BLaER1 (cell line): ENCODE measurements around the gene NR4A2.

Source experiments
- H3K27ac ChIP-seq: shearing (Covaris generic); formaldehyde crosslinking; 2 replicates; pipeline ENCODE4 v1.8.1; 2022
- H3K27me3 ChIP-seq: shearing (Covaris generic); formaldehyde crosslinking; 2 replicates; pipeline ENCODE4 v1.8.1; 2022
- H3K36me3 ChIP-seq: shearing (Covaris generic); formaldehyde crosslinking; 2 replicates; pipeline ENCODE4 v1.8.1; 2022
- H3K4me1 ChIP-seq: shearing (Covaris generic); formaldehyde crosslinking; 2 replicates; pipeline ENCODE4 v1.8.1; 2022
- H3K4me2 ChIP-seq: shearing (Covaris generic); formaldehyde crosslinking; 2 replicates; pipeline ENCODE4 v1.8.1; 2022
- H3K4me3 ChIP-seq: shearing (Covaris generic); formaldehyde crosslinking; 2 replicates; pipeline ENCODE4 v1.8.1; 2022
- H3K9ac ChIP-seq: shearing (Covaris generic); formaldehyde crosslinking; 2 replicates; pipeline ENCODE4 v1.8.1; 2022
- H3K9me3 ChIP-seq: shearing (Covaris generic); formaldehyde crosslinking; 2 replicates; pipeline ENCODE4 v1.8.1; 2022
- H4K20me1 ChIP-seq: shearing (Covaris generic); formaldehyde crosslinking; 2 replicates; pipeline ENCODE4 v1.8.1; 2022
- Cebpa-rat ChIP-seq: shearing (Covaris generic); IDR thresholded peaks from 2 replicates; pipeline ENCODE4 v1.8.1; 2022

Gene NR4A2

DNA sequence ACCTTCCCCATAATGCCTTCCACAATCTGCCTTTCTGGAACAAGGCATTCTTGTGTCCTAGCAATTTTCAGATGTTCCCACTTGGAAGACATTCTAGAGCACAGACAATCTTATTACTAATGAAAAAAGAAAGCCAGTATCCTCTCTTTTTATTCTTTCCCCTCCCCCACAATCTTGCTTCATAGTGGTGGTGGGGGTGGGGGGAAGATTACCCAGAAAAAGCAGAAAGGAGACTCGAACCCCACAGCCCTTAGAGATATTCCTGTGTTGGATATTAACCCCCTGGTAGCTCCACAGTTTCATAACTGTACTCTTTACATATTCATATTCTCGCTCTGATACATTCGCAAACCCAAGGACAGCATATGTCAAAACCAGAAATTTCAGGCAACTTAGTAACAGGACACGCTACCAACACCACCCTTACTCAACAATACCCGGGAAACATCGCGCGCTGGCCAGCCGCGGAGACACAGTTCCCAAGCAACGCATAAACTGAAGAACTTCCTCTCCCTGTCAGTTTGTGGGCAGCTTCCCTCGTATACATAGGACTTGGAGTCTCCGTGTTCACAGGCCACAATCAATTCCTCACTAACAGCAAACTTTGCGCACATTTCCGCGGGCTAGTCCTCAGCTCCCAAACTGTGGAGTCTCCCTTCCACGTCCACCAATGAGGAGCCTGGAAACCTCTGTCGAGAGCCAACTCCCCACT is 793 bp downstream of the NR4A2 start:
- 0 out of 2 replicates have a peak overlapping the region, but pooled peaks have one; percentile 72 for H3K9ac ChIP-seq
- peaks cover 23% of the 10 kb centered on the region; the same call in 1 of the 2 replicates for H4K20me1 ChIP-seq
- H3K4me3 ChIP-seq = peak overlapping the region; percentile 84
- H3K4me1 ChIP-seq = peaks cover 16% of the 10 kb centered on the region
- peak overlapping the region; percentile 100 for H3K4me2 ChIP-seq
- no peak for TF ChIP-seq Cebpa-rat
- H3K27me3 ChIP-seq = peaks cover 68% of the 10 kb centered on the region
- no peaks in the 10 kb centered on the region for H3K36me3 ChIP-seq
- H3K9me3 ChIP-seq = peaks cover 27% of the 10 kb centered on the region
- H3K27ac ChIP-seq = no peak overlapping the region

DNA sequence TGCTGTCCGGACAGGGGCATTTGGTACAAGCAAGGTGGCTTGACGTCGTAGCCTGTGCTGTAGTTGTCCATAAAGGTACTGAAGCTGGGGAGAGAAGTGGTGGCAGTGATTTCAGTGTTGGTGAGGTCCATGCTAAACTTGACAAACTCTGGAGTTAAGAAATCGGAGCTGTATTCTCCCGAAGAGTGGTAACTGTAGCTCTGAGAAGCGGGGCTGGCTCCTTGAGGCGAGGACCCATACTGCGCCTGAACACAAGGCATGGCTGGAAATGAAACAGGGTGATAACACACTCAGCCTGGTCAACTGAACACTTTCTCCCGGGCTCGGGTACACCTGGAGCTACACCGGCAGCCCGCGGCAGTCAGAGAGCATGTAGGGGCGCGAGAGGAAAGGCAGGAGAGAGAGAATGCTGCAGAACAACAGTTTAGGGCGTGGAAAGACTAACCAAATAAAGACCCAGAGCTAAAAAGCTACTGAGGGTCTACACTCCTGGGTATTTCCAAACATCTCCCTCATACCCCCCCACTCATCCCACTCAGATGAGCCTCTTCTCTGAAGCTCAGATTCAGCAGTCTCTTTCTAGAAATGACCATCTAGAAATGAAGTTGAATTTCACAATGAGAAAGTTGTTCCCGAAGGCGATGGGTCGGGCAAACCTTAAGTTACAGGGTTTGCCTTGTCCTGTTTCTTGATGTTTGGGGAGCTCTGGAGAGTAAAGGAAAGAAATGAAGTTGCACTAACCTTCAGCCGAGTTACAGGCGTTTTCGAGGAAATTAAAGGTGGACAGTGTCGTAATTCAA is 2.4 kb downstream of the NR4A2 start:
- no peak for TF ChIP-seq Cebpa-rat
- Histone ChIP-seq H3K4me3 (no peak overlapping the region), H3K4me2 (no peak overlapping the region), H3K4me1 (peaks cover 12% of the 10 kb centered on the region), H3K9ac (no peak overlapping the region), H3K36me3 (no peaks in the 10 kb centered on the region), H3K27ac (no peak overlapping the region), H3K27me3 (peaks cover 82% of the 10 kb centered on the region), H4K20me1 (peaks cover 23% of the 10 kb centered on the region; the same call in 1 of the 2 replicates), H3K9me3 (peaks cover 27% of the 10 kb centered on the region)

DNA sequence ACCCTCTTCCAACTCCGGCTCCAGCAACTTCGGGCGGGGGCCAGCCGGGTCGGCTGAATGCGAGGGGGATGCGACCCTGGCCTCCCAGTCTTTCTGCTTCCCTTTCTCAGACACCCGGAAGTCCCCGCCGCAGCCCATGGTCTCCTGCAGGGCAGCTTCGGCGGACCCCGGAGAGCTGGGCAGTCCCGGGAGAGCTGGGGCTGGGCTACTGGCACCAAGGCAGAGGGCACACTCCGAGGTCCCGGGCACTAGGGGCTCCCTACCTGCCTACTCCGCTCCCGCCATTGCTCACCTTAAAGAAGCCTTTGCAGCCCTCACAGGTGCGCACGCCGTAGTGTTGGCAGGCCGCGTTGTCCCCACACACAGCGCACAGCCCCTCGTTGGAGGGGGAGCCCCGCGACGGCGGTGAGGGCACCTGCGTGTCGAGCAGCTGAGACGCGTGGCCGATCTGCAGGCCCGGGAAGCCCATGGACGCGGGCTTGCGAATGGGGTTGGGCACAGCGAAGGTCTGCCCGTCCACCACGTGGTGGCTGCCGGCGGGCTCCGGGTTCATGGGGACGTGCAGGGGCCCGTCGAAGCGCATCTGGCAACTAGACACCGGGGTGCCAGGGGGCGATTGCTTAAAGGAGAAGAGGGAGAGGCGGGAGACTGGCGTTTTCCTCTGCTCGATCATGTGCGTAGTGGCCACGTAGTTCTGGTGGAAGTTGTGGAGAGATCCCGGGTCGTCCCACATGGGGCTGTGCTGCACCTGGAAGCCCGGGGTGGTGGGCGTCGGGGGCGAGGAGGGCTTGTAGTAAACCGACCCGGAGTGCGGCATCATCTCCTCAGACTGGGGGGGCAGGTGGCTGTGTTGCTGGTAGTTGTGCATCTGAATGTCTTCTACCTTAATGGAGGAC is 3.2 kb downstream of the NR4A2 start:
- no peak for TF ChIP-seq Cebpa-rat
- Histone ChIP-seq H3K4me1 (peaks cover 8% of the 10 kb centered on the region), H3K27ac (no peak overlapping the region), H4K20me1 (peaks cover 23% of the 10 kb centered on the region; the same call in 1 of the 2 replicates), H3K4me3 (no peak overlapping the region), H3K9ac (no peak overlapping the region), H3K27me3 (peaks cover 82% of the 10 kb centered on the region), H3K9me3 (peaks cover 27% of the 10 kb centered on the region), H3K4me2 (no peak overlapping the region), H3K36me3 (no peaks in the 10 kb centered on the region)

DNA sequence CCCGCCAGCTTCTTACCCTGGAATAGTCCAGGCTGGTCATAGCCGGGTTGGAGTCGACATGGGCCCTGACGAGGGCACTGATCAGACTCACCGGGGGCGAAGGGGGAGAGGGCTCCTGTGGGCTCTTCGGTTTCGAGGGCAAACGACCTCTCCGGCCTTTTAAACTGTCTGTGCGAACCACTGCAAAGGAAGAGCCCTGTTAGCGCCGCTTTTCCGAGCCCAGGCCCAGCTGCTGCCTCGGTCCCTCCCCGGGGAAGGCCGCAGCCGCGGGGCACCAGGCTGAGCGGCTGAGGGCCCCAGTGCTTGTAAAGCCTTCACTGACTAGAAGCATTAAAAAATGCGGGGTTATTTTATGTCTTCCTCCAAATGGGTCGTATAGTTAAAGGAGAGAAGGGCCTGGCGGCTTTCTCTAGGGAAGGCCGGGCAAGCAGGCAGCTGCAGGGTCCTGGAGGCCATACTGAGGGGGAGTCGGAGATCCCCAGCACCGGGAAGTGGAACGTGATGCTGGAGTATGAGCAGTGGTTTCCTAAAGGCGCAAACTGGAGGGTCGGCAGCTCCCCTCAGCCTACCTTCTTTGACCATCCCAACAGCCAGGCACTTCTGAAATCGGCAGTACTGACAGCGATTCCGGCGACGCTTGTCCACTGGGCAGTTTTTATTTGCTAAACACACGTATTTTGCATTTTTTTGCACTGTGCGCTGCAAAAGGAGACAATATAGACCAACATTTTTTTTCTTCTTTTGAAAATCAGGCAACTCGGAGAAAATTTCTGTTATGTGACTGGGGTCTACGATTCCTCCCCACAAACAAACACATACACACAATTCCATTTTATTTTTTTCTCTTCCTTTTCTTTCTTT is 4.5 kb downstream of the NR4A2 start:
- Histone ChIP-seq H3K4me1 (peaks cover 8% of the 10 kb centered on the region), H3K4me2 (no peak overlapping the region), H3K27ac (no peak overlapping the region), H3K4me3 (no peak overlapping the region), H3K9me3 (peaks cover 28% of the 10 kb centered on the region), H3K27me3 (peaks cover 78% of the 10 kb centered on the region), H3K9ac (no peak overlapping the region), H4K20me1 (peaks cover 23% of the 10 kb centered on the region; the same call in 1 of the 2 replicates), H3K36me3 (no peaks in the 10 kb centered on the region)
- no peak for TF ChIP-seq Cebpa-rat

DNA sequence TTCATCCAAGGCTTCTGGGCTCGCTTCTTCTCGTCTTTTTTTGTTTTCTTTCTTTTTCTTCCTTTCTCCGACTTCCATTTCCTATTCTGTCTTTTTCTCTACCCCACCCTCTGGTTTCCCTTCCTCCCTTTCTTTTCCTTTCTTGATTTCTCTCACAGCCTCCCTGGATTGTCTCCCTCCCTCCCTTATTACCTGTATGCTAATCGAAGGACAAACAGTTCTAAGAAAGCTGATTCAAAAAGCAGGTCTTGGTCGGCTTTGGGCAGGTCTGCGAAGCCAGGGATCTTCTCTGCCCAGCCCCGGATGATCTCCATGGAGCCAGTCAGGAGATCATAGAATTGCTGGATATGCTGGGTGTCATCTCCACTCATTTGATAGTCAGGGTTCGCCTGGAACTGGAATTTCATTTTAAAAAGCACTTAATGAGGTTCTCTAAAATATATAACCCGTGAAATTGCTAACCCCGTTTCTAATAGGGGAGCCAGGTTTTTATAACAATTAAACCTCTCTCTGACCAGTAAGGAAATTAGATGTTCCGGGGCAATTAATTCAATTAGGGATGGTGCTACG is 5.9 kb downstream of the NR4A2 start:
- H3K9ac ChIP-seq = no peak overlapping the region
- no peak overlapping the region for H3K4me3 ChIP-seq
- H3K4me1 ChIP-seq = peaks cover 7% of the 10 kb centered on the region; the same call in 1 of the 2 replicates
- peaks cover 42% of the 10 kb centered on the region for H3K9me3 ChIP-seq
- H4K20me1 ChIP-seq = peaks cover 16% of the 10 kb centered on the region; the same call in 1 of the 2 replicates
- no peaks in the 10 kb centered on the region for H3K36me3 ChIP-seq
- no peak overlapping the region for H3K27ac ChIP-seq
- H3K27me3 ChIP-seq = peaks cover 78% of the 10 kb centered on the region
- H3K4me2 ChIP-seq = no peak overlapping the region
- TF ChIP-seq Cebpa-rat = no peak

- H3K4me3 ChIP-seq = no peak overlapping the region
These were observed 6.6 kb downstream of the NR4A2 start for GRCh38 chr2:156325688-156326525.

DNA sequence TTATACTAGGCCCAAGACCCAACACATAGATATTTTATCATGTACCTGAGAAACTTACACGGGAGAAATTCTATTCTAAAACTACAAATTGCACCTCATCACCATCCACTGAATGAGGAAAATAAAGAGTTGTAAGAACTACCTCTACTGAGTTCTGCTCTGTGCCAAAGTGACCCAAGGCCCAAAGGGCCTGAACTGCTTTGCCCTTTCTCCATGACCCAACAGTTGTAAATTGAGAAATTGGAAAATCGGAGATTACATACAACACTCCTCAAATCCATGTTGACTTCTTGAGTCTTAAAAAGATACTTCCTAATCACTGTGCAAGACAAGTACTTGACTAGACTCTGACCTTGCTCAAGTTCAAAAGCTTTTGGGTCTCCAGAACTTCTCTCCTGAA is 8.8 kb downstream of the NR4A2 start:
- H4K20me1 ChIP-seq = peaks cover under 1% of the 10 kb centered on the region; the same call in 1 of the 2 replicates
- no peaks in the 10 kb centered on the region for H3K36me3 ChIP-seq
- no peak overlapping the region for H3K4me2 ChIP-seq
- no peak overlapping the region for H3K9ac ChIP-seq
- H3K4me1 ChIP-seq = 0 out of 2 replicates have a peak, but pooled peaks cover 6% of the 10 kb centered on the region
- H3K4me3 ChIP-seq = no peak overlapping the region
- no peak for TF ChIP-seq Cebpa-rat
- no peak overlapping the region for H3K27ac ChIP-seq
- peaks cover 47% of the 10 kb centered on the region for H3K9me3 ChIP-seq
- peaks cover 52% of the 10 kb centered on the region for H3K27me3 ChIP-seq

More at GRCh38 chr2:156325688-156326525, 6.6 kb downstream of the NR4A2 start:
- H3K4me1 ChIP-seq = 0 out of 2 replicates have a peak, but pooled peaks cover 6% of the 10 kb centered on the region
- peaks cover 9% of the 10 kb centered on the region; the same call in 1 of the 2 replicates for H4K20me1 ChIP-seq
- H3K27ac ChIP-seq = no peak overlapping the region
- H3K27me3 ChIP-seq = peaks cover 74% of the 10 kb centered on the region
- no peak overlapping the region for H3K4me2 ChIP-seq
- H3K9ac ChIP-seq = no peak overlapping the region
- no peak for TF ChIP-seq Cebpa-rat
- H3K9me3 ChIP-seq = peaks cover 49% of the 10 kb centered on the region
- no peaks in the 10 kb centered on the region for H3K36me3 ChIP-seq
